GM12865 (cell line): ENCODE data around the gene SCNN1A.
A peak's percentile ranks its signal among the peaks of the same experiment; 100 is the strongest.

ENCODE experiments used
- DNase-seq: peaks from one replicate; pipeline ENCODE4 v3.0.0; 2010; ENCODE audit warnings: low read depth
- H3K4me3 ChIP-seq: 2 replicates; pipeline ENCODE4 v1.5.1; 2011; ENCODE audit warnings: mild to moderate bottlenecking, low read depth, low read length, control low read depth
- TF ChIP-seq, protein P1 (sequence below): IDR thresholded peaks from 2 replicates; pipeline ENCODE4 v1.5.1; 2011; ENCODE audit warnings: low read length, control low read depth, low read depth, inconsistent platforms; ENCODE audit not compliant: insufficient read depth; ENCODE audit errors: missing control alignments

The SCNN1A gene

DNA sequence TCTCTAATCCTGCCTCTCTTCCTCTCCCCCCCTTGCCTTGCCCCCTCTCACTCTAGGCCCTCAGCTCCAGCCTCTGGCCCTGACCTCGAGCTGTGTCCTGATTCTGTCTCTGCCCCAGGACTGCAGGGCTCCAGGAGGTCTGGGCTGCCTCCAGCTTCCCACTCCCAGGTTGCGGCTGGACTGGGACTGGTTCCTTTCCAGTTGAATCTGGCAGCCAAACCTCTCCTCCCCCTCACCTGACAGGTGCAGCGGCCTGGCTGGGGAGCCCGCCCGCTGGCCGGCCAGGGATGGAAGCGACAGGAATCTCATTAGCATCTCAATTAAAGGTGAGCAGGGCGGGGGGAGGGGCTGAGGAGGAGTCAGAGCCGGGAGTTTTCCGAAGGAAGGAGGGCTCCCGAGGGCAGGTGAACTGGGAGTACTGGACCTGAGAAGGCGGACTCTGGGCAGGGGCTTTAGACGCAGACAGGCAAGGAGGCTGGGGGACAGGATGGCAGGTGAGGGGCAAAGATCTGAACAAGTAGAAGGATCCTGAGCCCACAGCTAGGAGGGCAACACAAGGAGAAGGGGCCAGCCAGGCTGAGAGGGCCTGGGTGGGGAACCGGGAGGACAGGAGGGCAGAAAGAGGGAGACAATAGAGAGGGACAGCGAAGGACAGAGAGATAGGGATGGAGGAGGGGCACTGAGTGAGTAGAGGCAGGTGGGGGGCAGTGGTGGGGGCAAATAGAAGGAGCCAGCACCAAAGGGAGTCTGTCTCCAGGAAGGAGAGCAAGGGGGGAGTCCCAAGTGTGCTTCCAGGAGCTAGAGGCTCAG, at the start of gene SCNN1A:
SCNN1A (minus strand) TSS at position 295 of the 810 bp plus-strand sequence. CDS start 780 bp downstream, outside the sequence.
- no peak for DNase-seq
- TF ChIP-seq, protein P1, sequence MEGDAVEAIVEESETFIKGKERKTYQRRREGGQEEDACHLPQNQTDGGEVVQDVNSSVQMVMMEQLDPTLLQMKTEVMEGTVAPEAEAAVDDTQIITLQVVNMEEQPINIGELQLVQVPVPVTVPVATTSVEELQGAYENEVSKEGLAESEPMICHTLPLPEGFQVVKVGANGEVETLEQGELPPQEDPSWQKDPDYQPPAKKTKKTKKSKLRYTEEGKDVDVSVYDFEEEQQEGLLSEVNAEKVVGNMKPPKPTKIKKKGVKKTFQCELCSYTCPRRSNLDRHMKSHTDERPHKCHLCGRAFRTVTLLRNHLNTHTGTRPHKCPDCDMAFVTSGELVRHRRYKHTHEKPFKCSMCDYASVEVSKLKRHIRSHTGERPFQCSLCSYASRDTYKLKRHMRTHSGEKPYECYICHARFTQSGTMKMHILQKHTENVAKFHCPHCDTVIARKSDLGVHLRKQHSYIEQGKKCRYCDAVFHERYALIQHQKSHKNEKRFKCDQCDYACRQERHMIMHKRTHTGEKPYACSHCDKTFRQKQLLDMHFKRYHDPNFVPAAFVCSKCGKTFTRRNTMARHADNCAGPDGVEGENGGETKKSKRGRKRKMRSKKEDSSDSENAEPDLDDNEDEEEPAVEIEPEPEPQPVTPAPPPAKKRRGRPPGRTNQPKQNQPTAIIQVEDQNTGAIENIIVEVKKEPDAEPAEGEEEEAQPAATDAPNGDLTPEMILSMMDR, result no peak
- H3K4me3 ChIP-seq, result no peak within 1 kb of the TSS

DNA sequence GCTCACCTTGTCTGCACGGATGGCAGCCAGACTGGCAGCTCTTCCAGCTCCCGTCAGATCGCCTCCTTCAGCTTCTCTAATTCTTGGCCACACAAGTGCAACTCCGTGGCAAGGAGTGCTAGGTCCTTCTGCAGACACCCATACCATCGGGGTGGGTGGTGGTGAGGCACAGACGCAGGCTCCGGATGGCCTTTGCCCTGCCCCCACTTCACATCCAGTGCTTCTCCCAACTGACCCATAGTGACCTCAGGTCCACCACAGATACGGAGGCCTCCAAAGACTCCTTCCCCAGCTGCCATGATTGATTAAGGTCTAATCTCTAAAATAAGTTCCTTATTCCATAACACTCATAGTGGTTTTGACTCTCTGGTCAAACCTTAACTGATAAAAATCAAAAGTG, 49.5 kb upstream of the SCNN1A start:
- DNase-seq, result no peak
- H3K4me3 ChIP-seq, result no peak overlapping the region
- TF ChIP-seq, protein P1, result no peak

DNA sequence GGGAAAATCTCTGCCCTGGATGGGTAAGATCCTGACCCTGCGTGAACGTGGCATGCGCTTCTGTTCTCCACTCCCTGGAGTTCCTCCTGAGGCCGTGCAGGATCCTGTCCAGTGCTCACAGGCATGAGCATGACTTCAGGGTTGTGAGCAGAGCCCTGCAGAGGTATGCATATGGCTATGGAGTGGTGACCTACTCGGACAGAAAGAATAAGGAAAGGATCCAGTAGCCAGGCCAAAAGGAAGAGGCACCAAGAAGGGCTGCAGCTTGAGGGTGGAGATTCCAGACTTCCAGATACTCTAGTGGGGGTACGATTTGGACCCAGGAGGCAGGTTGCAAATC, 48.6 kb upstream of the SCNN1A start:
- no peak for DNase-seq
- TF ChIP-seq, protein P1, result no peak
- H3K4me3 ChIP-seq, result no peak overlapping the region

- DNase-seq, result peak; percentile 94
- no peak overlapping the region for H3K4me3 ChIP-seq
- TF ChIP-seq, protein P1, result peak; percentile 83
These were observed 48.1 kb upstream of the SCNN1A start for GRCh38 chr12:6423267-6424007.

- TF ChIP-seq, protein P1, result no peak
- H3K4me3 ChIP-seq, result no peak overlapping the region
- DNase-seq, result no peak
These were observed 45.0 kb upstream of the SCNN1A start for GRCh38 chr12:6420364-6420763.

GRCh38 chr12:6418796-6419195, 43.4 kb upstream of the SCNN1A start:
- TF ChIP-seq, protein P1, result no peak
- H3K4me3 ChIP-seq, result no peak overlapping the region
- DNase-seq, result no peak
